Measurements from ENCODE around the gene GNA14.
"Not testable (repeated sequence)": the region's sequence is repeated elsewhere in the genome, so short reads cannot be mapped to it uniquely, and the experiment has no call there.

The GNA14 gene

DNA sequence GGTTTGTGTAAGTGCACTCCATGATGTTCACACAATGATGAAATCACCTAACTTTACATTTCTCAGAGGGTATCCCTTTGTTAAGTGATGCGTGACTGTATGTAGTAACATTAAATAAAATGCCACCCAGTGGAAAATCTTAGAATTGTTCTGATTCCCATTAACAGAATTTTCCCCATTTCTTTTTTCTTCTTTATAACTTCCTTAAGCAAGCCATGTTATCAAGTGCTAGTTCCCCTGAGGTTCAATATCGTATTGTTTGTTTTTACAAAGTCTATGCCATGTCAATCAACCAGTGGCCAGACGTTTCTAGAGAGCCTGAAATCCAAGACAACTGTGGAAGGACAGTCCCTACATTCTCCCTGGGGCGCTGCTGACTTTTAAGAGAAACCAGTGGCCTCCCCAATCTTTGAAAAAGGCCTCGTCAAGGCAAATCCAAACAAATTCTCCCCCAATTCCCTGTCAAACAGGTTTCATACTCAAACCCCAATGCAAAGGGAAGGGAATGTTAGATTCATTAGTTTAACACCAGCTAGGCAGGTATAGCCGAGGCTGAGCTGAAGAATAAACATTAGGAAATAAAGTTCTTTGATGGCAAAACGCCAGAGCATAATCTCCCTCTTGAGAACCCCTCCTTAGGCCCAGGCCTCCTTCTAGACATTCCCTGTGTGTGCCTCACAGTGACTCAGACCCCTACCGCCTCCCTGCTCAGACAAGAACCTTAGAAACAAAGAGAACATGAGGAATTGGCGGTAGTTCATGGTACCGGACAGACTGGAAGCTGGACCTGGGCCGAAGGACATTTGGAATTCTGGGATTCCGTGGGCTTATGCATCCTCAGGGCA, 198.7 kb downstream of the GNA14 start:
- no peak for DNase-seq (ENCODE audit: low read depth)

DNA sequence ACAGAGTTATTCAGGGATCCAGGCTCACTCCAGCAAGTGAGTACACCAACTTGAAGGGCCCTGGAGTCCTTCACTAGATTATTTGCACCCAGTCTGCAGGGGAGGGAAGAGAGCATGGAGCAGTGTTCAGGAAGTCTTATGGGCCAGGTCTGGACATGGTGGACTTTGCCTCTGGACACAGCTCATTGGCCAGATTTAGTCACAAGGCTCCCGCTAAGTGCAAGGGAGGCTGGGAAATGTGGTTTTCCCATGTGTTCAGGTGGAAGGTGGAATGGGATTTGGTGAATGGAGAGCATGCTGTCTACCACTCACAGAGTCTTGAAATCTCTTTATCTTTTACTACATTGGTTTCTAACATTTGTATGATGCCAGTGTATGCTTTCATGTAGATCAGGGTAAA, 200.5 kb downstream of the GNA14 start:
- DNase-seq (ENCODE audit: low read depth), result no peak

GRCh38 chr9:77442436-77442835, 205.7 kb downstream of the GNA14 start:
- DNase-seq (ENCODE audit: low read depth), result no peak

DNA sequence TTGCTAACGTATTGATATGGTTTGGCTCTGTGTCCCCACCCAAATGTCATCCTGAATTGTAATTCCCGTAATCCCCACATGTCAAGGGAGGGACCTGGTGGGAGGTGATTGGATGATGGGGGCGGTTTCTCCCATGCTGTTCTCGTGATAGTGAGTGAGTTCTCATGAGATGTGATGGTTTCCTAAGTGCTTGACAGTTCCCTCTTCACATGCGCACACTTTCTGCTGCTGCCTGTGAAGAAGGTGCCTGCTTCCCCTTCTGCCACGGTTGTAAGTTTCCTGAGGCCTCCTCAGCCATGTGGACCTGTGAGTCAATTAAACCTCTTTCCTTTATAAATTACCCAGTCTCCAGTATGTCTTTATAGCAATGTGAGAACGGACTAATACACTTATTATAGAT, 207.0 kb downstream of the GNA14 start:
- not testable (repeated sequence) for DNase-seq (ENCODE audit: low read depth)

DNA sequence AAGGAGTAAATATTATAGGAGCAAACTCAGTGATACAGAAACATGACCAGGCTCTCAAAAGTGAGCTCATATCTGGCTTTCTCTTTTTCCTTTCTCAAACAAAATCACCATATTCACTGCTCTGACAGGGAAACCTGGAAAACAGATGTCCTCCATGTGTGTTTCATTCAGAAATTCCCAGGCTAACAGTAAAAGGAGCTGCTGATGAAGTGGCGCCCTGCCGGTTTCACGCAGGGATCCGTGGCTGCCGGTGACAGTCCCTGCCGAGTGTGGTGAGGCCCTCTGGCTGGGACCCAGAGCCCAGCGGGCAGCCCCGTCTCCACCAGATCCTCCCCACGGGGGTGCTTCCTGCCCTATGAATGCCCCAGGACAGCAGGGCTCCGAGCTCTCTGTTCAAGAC, 208.1 kb downstream of the GNA14 start:
- DNase-seq (ENCODE audit: low read depth), result no peak

GRCh38 chr9:77438653-77439052, 209.5 kb downstream of the GNA14 start:
- DNase-seq (ENCODE audit: low read depth), result no peak

GRCh38 chr9:77435688-77436087, 212.4 kb downstream of the GNA14 start:
- no peak for DNase-seq (ENCODE audit: low read depth)

DNA sequence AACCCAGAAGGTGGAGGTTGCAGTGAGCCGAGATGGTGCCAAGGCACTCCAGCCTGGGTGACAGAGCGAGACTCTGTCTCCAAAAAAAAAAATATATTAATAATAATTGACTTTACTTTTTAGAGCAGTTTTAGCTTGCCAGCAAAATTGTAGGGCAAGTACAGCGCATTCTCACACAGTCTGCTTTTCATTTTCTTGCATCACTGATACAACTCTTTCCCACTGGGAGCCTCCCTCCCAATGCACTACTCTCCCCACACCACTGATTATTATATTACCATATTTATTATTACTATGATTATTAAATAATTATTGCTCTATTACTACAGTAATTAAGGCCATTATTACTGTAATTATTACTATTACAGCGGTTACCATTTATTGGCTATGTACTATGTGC, 212.8 kb downstream of the GNA14 start:
- no peak for DNase-seq (ENCODE audit: low read depth)

DNA sequence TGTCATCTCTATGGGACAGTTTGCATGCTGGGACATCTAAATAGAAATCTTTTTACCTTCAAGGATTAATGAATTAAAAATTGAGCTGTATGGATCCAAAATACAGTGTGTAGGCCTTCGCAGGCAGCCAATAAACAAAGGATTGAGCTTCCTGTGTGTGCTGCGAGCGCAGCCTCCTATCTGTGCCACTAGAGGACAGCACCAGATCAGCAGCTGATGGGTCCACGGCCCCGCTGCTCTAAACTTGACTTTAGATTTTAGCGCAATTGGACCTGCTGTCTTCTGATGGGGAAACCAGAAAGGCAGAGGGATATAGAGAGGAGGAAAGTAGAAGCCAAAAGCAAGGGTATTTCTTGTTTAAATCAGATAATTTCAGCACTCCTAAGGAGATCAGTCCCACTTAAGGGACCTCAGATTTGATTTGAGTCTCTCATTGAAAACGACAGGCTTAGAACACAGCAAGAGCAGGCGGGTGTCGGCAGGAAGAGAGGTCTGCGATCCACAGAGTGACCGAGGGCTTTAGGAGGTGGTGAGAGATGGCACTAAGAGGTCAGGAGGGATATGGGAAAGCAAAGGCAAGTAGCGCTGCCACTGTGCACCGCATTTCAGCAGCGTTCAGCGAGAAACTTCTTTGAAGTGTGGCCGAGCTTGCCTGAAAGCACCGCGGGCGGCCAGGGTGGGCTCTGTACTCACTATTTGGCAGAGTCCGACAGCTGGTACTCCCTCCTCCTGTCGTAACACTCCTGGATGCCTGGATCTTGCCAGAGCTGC, 214.3 kb downstream of the GNA14 start:
- peak; percentile 48 for DNase-seq (ENCODE audit: low read depth)

- DNase-seq (ENCODE audit: low read depth), result no peak
Observed at GRCh38 chr9:77432053-77432452, 216.1 kb downstream of the GNA14 start.

DNA sequence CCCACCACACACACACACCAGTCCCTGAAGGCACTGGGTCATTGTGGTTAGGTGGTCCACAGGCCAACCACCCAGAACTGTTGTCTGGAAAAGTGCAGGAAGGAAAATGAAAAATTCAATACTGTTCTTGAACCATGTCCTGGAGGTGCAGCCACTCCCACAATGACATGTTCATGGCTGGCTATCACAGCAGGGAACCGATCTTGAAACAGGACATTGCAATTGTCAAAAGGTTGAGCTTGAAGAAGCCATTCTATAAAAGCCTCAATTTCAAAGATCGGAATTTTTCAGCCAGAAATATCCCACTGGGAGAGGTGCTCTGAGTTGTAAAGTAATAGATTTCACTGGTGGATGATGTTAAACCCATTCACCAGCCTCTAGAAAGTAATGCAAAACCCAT, 218.2 kb downstream of the GNA14 start:
- DNase-seq (ENCODE audit: low read depth), result no peak

- DNase-seq (ENCODE audit: low read depth), result no peak
Observed at GRCh38 chr9:77427256-77427927, 220.7 kb downstream of the GNA14 start.

- no peak for DNase-seq (ENCODE audit: low read depth)
Observed at GRCh38 chr9:77426712-77427111, 221.4 kb downstream of the GNA14 start.

- no peak for DNase-seq (ENCODE audit: low read depth)
Observed at GRCh38 chr9:77424993-77425392, 223.1 kb downstream of the GNA14 start.

GRCh38 chr9:77423841-77424240, 224.3 kb downstream of the GNA14 start:
- no peak for DNase-seq (ENCODE audit: low read depth)

- no peak for DNase-seq (ENCODE audit: low read depth)
Observed at GRCh38 chr9:77422969-77423368, 225.2 kb downstream of the GNA14 start.

DNA sequence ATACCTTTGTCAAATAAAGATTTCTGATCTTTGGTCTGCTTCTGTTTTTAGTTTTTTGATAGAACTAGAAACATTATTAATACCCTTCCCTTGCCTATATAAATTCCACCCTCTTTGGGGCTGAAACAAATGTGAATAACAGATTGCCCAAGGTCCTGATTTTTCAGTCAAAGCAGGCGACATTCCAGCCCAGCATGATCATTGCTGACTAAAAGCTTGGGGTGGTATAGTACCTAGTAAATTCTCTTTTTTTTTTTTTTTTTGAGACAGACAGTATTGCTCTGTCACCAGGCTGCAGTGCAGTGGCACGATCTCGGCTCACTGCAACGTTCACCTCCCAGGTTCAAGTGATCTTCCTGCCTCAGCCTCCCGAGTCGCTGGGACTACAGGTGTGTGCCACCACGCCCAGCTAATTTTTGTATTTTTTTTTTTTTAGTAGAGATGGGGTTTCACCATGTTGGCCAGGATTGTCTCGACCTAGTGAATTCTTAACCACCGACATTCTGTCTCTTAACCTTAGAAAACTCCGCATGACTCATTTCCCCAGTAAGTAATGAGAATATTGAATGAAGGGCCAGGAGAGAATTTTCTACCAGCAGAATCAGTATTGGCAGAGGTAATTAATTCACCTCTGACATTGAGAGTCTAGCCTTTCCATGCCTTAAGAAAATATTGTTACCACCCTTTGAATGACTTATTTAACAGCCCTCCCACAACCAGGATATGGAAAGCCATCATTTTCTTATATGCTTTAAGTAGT, 226.4 kb downstream of the GNA14 start:
- DNase-seq (ENCODE audit: low read depth), result no peak

DNA sequence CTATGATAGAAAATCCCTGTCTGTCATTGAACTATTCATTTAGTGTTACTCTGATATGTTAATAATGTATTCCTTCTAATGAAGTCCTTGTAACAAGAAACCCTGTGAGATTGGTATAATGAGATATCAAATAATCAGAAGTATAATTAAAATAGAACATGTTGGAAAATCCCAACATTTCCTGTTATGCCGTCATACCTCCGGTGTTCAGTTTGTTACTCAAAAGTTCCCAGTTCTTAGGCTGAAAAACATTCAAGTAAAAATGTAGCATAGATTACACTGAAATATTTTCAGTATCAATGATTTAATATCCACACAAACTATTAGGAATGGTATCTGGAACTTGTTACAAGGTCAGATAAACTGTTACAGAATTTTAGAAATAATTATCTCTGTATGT, 227.5 kb downstream of the GNA14 start:
- no peak for DNase-seq (ENCODE audit: low read depth)

GRCh38 chr9:77418226-77418625, 229.9 kb downstream of the GNA14 start:
- no peak for DNase-seq (ENCODE audit: low read depth)

- DNase-seq (ENCODE audit: low read depth), result peak; percentile 59
Observed at GRCh38 chr9:77417566-77417965, 230.6 kb downstream of the GNA14 start.

DNA sequence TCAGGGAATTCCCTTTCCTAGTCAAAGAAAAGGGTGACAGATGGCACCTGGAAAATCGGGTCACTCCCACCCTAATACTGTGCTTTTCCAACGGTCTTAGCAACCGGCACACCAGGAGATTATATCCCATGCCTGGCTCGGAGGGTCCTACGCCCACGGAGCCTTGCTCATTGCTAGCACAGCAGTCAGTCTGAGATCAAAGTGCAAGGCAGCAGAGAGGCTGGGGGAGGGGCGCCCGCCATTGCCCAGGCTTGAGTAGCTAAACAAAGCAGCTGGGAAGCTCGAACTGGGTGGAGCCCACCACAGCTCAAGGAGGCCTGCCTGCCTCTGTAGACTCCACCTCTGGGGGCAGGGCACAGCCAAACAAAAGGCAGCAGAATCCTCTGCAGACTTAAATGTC, 239.6 kb downstream of the GNA14 start:
- not testable (repeated sequence) for DNase-seq (ENCODE audit: low read depth)

- DNase-seq (ENCODE audit: low read depth), result no peak
Observed at GRCh38 chr9:77403239-77403638, 244.9 kb downstream of the GNA14 start.
